ENCODE measurements around the gene GLB1L.
"Not testable (repeated sequence)": the region's sequence is repeated elsewhere in the genome, so short reads cannot be mapped to it uniquely, and the experiment has no call there.

The GLB1L gene

GRCh38 chr2:219287580-219288265 lies 42.5 kb upstream of the GLB1L start:
- Histone ChIP-seq H3K4me1 (ENCODE audit: control insufficient read depth, insufficient read depth, low read length) (peaks cover 8% of the 10 kb centered on the region), H3K36me3 (ENCODE audit: control insufficient read depth, insufficient read depth, low read length) (no peaks in the 10 kb centered on the region), H3K27me3 (ENCODE audit: control insufficient read depth, insufficient read depth, low read length, poor library complexity, severe bottlenecking) (no peaks in the 10 kb centered on the region), H3K27ac (ENCODE audit: insufficient read depth, low read depth, low read length, poor library complexity, severe bottlenecking) (no peak overlapping the region), H3K9me3 (ENCODE audit: control insufficient read depth, low read length) (no peaks in the 10 kb centered on the region), H3K4me3 (ENCODE audit: insufficient read depth, low read depth, low read length) (no peak overlapping the region)
- WGBS, 2 experiments, result 91 to 93% methylated on average over 10 of the region's 10 CpGs

GRCh38 chr2:219287116-219287440 lies 41.8 kb upstream of the GLB1L start:
- WGBS, 2 experiments, result 89 to 94% methylated on average over 5 to 6 of the region's 6 CpGs
- H3K36me3 ChIP-seq (ENCODE audit: control insufficient read depth, insufficient read depth, low read length); H3K27ac ChIP-seq (ENCODE audit: insufficient read depth, low read depth, low read length, poor library complexity, severe bottlenecking); H3K4me1 ChIP-seq (ENCODE audit: control insufficient read depth, insufficient read depth, low read length); H3K27me3 ChIP-seq (ENCODE audit: control insufficient read depth, insufficient read depth, low read length, poor library complexity, severe bottlenecking); H3K9me3 ChIP-seq (ENCODE audit: control insufficient read depth, low read length); H3K4me3 ChIP-seq (ENCODE audit: insufficient read depth, low read depth, low read length): not testable (repeated sequence)

- no peaks in the 10 kb centered on the region for H3K27me3 ChIP-seq (ENCODE audit: control insufficient read depth, insufficient read depth, low read length, poor library complexity, severe bottlenecking)
- peaks cover 3% of the 10 kb centered on the region for H3K36me3 ChIP-seq (ENCODE audit: control insufficient read depth, insufficient read depth, low read length)
- H3K27ac ChIP-seq (ENCODE audit: insufficient read depth, low read depth, low read length, poor library complexity, severe bottlenecking), result no peak overlapping the region
- H3K4me3 ChIP-seq (ENCODE audit: insufficient read depth, low read depth, low read length), result no peak overlapping the region
- WGBS, 2 experiments, result 87 to 92% methylated on average over 12 of the region's 12 CpGs
- H3K9me3 ChIP-seq (ENCODE audit: control insufficient read depth, low read length), result no peaks in the 10 kb centered on the region
- peaks cover 8% of the 10 kb centered on the region for H3K4me1 ChIP-seq (ENCODE audit: control insufficient read depth, insufficient read depth, low read length)
These were observed 41.3 kb upstream of the GLB1L start for GRCh38 chr2:219286436-219287115.

- H3K4me1 ChIP-seq (ENCODE audit: control insufficient read depth, insufficient read depth, low read length), result peaks cover 8% of the 10 kb centered on the region
- peaks cover 4% of the 10 kb centered on the region for H3K36me3 ChIP-seq (ENCODE audit: control insufficient read depth, insufficient read depth, low read length)
- no peaks in the 10 kb centered on the region for H3K27me3 ChIP-seq (ENCODE audit: control insufficient read depth, insufficient read depth, low read length, poor library complexity, severe bottlenecking)
- no peak overlapping the region for H3K27ac ChIP-seq (ENCODE audit: insufficient read depth, low read depth, low read length, poor library complexity, severe bottlenecking)
- no peak overlapping the region for H3K4me3 ChIP-seq (ENCODE audit: insufficient read depth, low read depth, low read length)
- 55 to 62% methylated on average over 17 of the region's 17 CpGs for WGBS, 2 experiments
- H3K9me3 ChIP-seq (ENCODE audit: control insufficient read depth, low read length), result no peaks in the 10 kb centered on the region
These were observed 40.7 kb upstream of the GLB1L start for GRCh38 chr2:219285894-219286425.

GRCh38 chr2:219285373-219285735 lies 40.1 kb upstream of the GLB1L start:
- no peaks in the 10 kb centered on the region for H3K9me3 ChIP-seq (ENCODE audit: control insufficient read depth, low read length)
- H3K4me1 ChIP-seq (ENCODE audit: control insufficient read depth, insufficient read depth, low read length), result peaks cover 8% of the 10 kb centered on the region
- no peaks in the 10 kb centered on the region for H3K27me3 ChIP-seq (ENCODE audit: control insufficient read depth, insufficient read depth, low read length, poor library complexity, severe bottlenecking)
- WGBS, 2 experiments, result 96% methylated on average over 12 of the region's 12 CpGs
- no peak overlapping the region for H3K27ac ChIP-seq (ENCODE audit: insufficient read depth, low read depth, low read length, poor library complexity, severe bottlenecking)
- no peak overlapping the region for H3K4me3 ChIP-seq (ENCODE audit: insufficient read depth, low read depth, low read length)
- H3K36me3 ChIP-seq (ENCODE audit: control insufficient read depth, insufficient read depth, low read length), result peaks cover 4% of the 10 kb centered on the region

- peaks cover 4% of the 10 kb centered on the region for H3K36me3 ChIP-seq (ENCODE audit: control insufficient read depth, insufficient read depth, low read length)
- no peaks in the 10 kb centered on the region for H3K9me3 ChIP-seq (ENCODE audit: control insufficient read depth, low read length)
- no peaks in the 10 kb centered on the region for H3K27me3 ChIP-seq (ENCODE audit: control insufficient read depth, insufficient read depth, low read length, poor library complexity, severe bottlenecking)
- no peak overlapping the region for H3K27ac ChIP-seq (ENCODE audit: insufficient read depth, low read depth, low read length, poor library complexity, severe bottlenecking)
- H3K4me3 ChIP-seq (ENCODE audit: insufficient read depth, low read depth, low read length), result no peak overlapping the region
- WGBS, 2 experiments, result 96 to 97% methylated on average over 16 of the region's 16 CpGs
- peaks cover 11% of the 10 kb centered on the region for H3K4me1 ChIP-seq (ENCODE audit: control insufficient read depth, insufficient read depth, low read length)
These were observed 39.5 kb upstream of the GLB1L start for GRCh38 chr2:219284501-219285372.

GRCh38 chr2:219282943-219283581 lies 37.8 kb upstream of the GLB1L start:
- peaks cover 20% of the 10 kb centered on the region for H3K4me1 ChIP-seq (ENCODE audit: control insufficient read depth, insufficient read depth, low read length)
- 94 to 95% methylated on average over 17 of the region's 17 CpGs for WGBS, 2 experiments
- H3K4me3 ChIP-seq (ENCODE audit: insufficient read depth, low read depth, low read length), result no peak overlapping the region
- H3K9me3 ChIP-seq (ENCODE audit: control insufficient read depth, low read length), result no peaks in the 10 kb centered on the region
- H3K27ac ChIP-seq (ENCODE audit: insufficient read depth, low read depth, low read length, poor library complexity, severe bottlenecking), result no peak overlapping the region
- peaks cover 4% of the 10 kb centered on the region for H3K36me3 ChIP-seq (ENCODE audit: control insufficient read depth, insufficient read depth, low read length)
- H3K27me3 ChIP-seq (ENCODE audit: control insufficient read depth, insufficient read depth, low read length, poor library complexity, severe bottlenecking), result no peaks in the 10 kb centered on the region

- Histone ChIP-seq H3K4me3 (ENCODE audit: insufficient read depth, low read depth, low read length) (no peak overlapping the region), H3K27me3 (ENCODE audit: control insufficient read depth, insufficient read depth, low read length, poor library complexity, severe bottlenecking) (no peaks in the 10 kb centered on the region), H3K36me3 (ENCODE audit: control insufficient read depth, insufficient read depth, low read length) (peaks cover 4% of the 10 kb centered on the region), H3K27ac (ENCODE audit: insufficient read depth, low read depth, low read length, poor library complexity, severe bottlenecking) (no peak overlapping the region), H3K9me3 (ENCODE audit: control insufficient read depth, low read length) (no peaks in the 10 kb centered on the region), H3K4me1 (ENCODE audit: control insufficient read depth, insufficient read depth, low read length) (peaks cover 23% of the 10 kb centered on the region)
- 92 to 99% methylated on average over 5 of the region's 5 CpGs for WGBS, 2 experiments
These were observed 37.1 kb upstream of the GLB1L start for GRCh38 chr2:219282375-219282774.

- peaks cover 4% of the 10 kb centered on the region for H3K36me3 ChIP-seq (ENCODE audit: control insufficient read depth, insufficient read depth, low read length)
- no peak overlapping the region for H3K27ac ChIP-seq (ENCODE audit: insufficient read depth, low read depth, low read length, poor library complexity, severe bottlenecking)
- H3K4me1 ChIP-seq (ENCODE audit: control insufficient read depth, insufficient read depth, low read length), result peaks cover 20% of the 10 kb centered on the region
- H3K9me3 ChIP-seq (ENCODE audit: control insufficient read depth, low read length), result no peaks in the 10 kb centered on the region
- 80 to 81% methylated on average over 8 of the region's 8 CpGs for WGBS, 2 experiments
- no peaks in the 10 kb centered on the region for H3K27me3 ChIP-seq (ENCODE audit: control insufficient read depth, insufficient read depth, low read length, poor library complexity, severe bottlenecking)
- H3K4me3 ChIP-seq (ENCODE audit: insufficient read depth, low read depth, low read length), result no peak overlapping the region
These were observed 36.3 kb upstream of the GLB1L start for GRCh38 chr2:219281588-219281987.
